GM21367 (cell line): Measurements from ENCODE around the gene CIP2A.

ENCODE experiments used
- ATAC-seq: cut with Tn5 transposase; IDR thresholded peaks from one replicate; pipeline ENCODE4 v1.9.1; 2021; ENCODE audit not compliant: unreplicated experiment

The CIP2A gene

GRCh38 chr3:108564564-108564963 lies 24.7 kb downstream of the CIP2A start:
- ATAC-seq, result no peak

GRCh38 chr3:108562565-108562964 lies 26.7 kb downstream of the CIP2A start:
- ATAC-seq, result no peak

DNA sequence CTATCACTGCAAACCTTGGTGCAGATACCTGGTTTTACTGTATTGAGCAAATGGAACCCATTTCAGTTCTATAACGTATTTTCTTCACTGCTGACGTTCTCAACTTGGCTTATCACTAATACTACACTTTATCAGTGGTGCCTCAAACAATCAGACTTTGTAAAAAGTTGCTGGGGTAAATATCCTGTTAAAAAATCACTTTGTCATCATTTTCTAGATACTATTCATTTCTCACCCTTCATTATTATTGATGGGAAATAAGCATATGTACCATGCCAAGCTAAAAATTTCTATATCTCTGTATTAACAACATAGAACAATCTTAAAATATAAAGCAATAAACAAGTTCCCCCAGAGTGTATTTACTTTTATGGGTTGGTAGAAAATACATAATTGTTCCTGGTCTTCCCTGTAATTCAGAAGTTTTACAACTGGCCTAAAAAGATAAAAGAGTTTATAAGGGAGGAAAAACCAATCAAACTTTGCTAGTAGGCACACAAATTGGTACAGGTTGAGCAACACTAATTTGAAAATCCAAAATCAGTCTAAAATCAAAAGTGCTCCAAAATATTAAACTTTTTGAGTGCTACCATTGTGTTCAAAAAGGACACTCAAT lies 33.2 kb downstream of the CIP2A start:
- no peak for ATAC-seq

DNA sequence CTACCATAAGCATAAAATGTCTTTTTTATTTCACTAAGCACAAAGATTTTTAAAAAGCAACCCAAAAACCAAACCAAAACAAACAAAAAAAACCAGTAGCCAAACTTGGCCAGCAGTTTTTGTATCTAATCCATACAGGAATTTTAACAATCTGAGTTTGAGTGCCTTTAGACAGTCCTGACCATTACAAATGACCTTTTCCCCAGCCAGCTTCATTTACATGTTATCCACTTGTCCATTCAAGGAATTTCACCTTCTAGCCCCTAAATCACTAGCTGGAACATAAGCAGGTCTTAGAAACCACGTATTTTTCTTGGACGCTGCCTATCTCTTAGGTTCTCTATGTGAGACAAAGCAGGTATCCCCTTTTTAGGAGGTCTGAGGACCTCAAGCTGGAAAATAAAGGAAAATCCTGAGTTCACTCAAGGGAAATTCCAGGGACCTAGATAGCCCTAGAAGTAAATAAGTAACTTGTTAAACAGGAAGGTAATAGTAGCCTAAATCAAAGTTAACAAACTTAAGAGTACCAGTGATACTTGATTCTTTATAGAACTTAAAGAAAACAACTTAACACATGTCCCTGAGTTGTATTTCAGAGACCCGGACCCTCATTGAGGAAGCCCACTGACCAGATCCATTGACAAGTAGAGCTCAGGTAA lies 34.2 kb downstream of the CIP2A start:
- ATAC-seq, result no peak

DNA sequence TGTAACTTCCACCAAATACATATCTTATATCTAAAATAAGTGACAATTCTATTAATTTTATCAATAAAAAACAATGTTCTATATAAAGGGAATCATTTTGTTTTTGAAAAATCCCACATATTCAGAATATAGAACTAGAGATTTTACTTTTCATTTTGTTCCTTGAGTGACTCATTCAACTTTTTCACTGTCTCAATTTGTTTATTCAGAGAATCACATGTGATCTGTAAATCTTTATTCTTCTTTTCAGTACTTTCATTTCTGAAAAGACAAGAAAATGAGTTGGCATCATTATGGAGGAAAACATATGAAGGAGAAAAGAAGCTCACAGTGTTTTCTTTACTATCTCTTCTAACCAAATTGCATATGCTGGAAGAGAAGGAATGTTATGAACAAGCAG lies 35.0 kb downstream of the CIP2A start:
- no peak for ATAC-seq

DNA sequence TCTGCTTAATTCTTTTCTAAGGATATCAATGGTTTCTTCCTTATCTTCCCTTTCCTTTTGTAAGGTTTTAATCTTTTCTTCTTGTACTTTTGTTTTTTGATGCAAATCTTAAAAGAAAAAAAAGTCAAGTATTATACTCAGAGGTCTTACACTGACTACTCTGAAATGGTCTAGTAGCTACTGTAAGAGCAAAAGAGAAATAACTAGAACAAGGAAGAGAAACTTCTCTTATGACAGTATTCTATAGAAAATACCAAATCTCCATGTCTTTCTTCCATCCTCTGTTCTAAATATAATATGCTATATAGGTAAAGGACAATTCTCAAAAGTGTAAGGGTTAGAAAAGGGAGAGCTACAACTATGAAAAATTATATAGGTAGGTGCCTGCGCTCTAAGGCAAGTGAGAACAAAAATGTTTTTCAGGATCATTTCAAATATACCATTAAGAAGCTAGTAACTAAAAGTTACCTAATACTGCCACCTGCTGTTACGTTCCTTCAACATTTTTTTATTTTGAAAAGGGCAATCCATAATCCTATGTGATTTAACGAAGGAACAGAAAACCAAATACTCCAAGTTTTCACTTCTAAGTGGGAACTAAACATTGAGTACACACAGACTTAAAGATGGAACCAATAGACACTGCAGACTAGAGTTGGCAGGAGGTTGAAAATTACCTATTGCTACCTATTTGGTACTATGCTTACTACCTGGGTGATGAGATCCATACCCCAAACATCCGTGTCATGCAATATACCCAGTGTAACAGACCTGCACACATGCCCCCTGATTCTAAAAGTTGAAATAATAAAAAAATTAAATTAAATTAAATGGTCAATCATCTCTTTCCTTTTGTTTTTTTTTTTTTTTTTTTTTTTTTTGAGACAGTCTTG lies 36.7 kb downstream of the CIP2A start:
- ATAC-seq, result no peak

DNA sequence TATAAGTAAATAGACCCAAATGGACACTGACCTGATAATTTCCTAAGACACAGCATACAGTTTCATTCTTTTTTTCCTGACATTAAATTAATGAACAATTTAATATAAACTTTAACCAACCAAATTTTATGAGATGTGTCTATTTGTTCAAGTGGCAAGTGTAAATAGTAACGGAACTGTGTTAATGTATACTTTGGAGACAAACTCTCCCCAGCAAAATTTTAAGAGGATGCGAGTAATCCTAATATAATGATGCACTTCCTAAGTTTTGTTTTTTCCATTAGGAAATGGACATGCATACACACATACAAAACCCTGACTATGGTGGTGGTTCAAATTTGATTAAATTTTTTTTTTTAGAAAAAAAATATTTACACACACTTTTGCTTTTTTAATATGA lies 40.4 kb downstream of the CIP2A start:
- ATAC-seq, result no peak

DNA sequence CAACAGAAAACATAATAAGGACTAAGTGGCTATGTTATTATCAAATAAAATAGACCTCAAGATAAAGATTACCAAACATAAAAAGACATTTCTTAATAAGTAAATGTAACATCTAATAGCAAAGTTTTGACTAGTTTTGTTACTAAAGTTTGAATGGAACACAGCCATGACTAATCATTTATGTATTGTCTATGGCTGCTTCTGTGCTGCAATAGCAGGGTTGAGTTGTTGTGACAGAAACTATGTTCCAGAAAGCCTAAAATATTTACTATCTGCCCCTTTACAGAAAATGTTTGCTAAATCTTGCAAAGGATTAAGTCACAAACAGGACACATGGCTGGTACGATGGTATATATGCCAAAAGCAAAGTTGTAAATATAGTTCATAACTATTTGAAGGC lies 40.9 kb downstream of the CIP2A start:
- ATAC-seq, result no peak

DNA sequence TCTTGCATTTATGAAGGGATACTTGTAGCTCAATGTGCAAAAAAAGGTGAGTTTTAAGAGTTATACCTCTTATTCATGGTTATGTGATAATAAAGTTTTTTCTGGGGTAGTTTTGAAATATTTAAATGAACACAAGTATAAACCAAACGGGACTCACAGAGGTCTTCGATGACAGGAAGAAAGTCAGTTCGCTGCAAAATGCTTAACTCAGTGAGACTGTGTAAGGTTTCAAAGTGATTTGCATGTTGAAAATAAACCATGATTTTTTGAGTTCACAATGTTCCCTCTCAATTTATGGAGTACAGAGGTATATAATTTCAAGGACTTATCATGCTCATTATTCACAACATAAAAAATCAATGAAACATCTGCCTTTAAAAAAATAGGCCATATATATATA lies 42.5 kb downstream of the CIP2A start:
- no peak for ATAC-seq

GRCh38 chr3:108546247-108546646 lies 43.0 kb downstream of the CIP2A start:
- no peak for ATAC-seq

- ATAC-seq, result no peak
These were observed 51.2 kb downstream of the CIP2A start for GRCh38 chr3:108538083-108538482.

DNA sequence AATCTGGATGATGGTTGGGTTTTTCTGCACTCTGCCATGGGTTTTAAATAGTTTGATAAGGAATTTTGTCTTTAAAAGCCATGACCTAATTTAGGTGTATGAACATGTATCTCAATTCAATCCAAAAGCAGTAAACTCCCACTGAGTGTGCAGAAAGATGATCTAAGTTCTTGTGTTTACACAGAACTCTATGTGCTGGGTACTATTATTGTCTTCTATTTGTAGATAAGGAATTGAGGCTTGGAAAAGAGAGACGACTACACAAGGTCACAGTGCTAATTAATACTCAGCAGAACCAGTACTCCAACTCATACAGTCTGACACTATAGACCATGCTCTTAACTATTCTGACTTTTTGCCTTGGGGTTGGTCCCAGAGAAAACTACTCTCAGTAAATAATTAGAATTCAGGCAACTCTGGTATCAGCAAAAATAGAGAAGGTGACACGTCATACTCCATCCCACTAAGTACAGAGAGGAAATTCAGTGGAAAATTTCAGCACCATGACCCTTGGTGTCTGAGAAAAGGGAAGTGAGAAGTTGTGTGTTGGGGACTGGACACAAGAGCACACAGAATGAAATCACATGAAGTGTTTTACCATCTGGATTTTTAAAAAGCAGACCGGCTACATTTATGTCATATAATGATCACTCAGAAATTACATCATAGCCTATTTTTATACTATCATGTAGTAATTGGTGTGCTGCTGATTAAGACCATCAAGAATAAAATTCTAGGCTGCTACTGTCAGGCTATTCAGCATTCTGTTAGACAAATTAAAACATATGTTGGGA lies 60.6 kb downstream of the CIP2A start:
- peak; percentile 93 for ATAC-seq

DNA sequence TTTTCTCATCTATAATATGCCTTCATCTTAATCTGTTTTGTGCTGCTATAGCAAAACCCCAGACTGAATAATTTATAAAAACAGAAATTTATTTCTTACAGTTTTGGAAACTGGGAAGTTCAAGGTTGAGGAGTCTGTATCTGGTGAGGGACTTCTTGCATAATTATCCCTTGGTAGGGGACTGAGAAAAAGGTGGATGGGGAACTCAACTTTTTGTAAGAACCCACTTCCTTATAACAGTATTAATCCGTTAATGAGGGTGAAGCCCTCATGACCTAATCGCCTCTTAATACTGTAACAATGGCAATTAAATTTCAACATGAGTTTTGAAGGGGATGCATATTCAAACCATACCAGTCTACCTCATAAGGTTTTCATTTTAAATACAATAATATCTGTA lies 61.4 kb downstream of the CIP2A start:
- ATAC-seq, result no peak

DNA sequence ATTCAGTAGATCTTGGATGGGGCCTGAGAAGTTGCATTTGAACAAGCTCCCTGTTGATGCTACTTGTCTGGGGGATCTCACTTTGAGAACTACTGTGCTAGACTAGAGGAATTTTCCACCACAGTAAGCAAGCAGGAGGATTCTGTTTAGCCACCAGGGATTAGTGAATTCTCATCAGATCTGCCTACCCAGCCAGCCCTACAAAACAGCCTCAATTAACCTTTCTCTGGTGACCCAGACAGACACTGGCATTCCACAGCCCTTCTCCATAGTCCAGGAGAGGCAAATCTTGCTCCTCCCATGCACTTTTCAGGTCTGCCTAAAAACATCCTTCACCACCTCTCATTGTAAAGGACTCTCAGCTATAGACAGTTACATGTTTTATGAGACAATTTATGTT lies 62.1 kb downstream of the CIP2A start:
- ATAC-seq, result no peak

- no peak for ATAC-seq
These were observed 63.3 kb downstream of the CIP2A start for GRCh38 chr3:108525971-108526370.

DNA sequence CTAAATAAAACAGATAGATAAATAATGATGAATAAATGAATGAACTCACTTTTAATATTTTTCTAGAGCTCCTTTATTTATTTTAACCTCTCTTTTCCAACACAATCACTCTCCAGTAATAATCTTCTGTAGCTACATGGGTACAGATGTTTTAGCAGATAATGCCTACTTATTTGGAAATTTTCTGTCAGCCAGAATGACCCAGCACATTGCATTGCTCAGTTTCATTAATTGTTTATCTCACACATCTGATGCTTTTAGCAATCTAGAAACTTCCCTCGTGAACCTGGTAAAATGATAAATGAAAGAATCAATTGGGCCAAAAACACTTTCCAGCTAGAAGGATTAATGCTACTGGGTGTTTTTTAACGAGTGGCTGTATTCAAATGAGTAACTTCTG lies 64.0 kb downstream of the CIP2A start:
- ATAC-seq, result no peak

DNA sequence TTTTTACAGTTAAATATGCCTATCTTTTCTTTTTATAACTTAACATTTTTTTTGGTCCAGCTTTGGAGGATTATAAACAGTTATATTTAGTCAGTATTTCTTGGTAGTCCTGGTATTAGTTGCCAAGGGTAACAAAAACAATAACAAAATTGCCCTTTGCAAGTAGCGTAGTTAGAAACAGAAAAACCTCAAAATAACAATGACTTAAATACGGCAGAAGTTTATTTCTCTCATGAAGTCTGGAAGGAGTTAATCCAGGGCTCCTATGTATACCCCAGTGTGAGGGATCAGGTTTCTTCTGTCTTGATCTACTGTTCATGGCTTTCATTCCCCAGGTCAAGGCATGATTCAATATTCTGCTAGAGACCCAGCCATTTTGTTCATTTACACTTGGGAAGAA lies 64.7 kb downstream of the CIP2A start:
- ATAC-seq, result no peak

GRCh38 chr3:108518895-108519294 lies 70.3 kb downstream of the CIP2A start:
- no peak for ATAC-seq

DNA sequence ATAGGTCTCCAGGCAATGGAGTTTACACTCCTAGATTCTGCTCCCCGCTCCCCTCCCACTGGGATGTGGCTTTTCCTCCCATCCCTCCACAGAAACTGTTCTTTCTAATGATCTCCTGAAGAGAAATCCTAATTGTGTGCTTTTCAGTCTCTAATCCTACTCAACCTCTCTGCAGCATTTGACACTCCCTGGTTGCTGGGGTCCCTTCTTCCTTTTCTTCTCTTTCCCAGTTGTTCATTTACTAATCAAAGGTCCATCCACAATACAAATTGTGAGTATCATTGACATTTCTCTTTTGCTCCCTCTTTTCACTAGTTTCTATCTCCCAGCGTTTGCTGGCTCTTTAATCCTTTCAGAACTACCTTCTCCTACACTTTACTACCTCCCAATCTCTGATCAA lies 72.4 kb downstream of the CIP2A start:
- no peak for ATAC-seq

DNA sequence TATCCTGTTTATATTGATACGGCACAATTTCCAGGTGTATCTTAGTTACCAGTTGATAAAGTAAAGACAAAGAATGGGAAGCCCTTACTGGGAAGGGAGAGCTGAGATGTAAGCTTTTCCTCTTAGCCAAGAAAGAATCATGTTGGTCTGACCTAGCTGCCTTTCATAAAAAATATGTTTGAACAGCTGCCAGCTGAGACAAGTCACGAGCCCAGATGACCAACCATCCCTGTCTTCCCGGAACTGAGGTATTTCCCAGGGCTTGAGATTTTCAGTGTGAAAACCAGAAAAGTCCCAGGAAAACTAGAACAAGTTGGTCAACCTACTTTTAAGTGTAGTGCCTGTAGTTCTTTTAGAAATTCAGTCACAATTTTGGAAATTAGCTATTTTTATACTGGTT lies 75.3 kb downstream of the CIP2A start:
- no peak for ATAC-seq

DNA sequence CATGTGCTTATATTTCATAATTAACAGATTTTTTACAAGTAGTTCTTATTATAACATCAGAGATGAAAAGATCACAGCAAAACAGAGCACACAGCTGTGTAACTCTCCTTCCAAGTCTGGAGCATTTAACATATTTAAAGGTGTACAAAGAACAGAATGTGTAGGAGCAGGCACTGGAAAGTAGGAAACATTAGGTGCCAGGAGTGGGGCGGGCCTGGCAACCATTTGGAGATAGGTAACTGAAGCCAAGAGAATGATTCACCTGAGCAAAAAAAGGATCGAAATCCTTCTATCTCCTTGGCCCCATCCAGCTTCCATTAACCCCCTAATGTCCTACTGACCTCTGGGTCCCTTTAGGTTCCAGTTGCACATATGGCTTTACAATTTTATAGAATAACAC lies 76.6 kb downstream of the CIP2A start:
- no peak for ATAC-seq
